ENCODE measurements around the gene PCDHA12. TPM values are rescaled to one million over a fixed set of nuclear protein-coding genes. Genes with fewer than 3 reads are reported as not detected.

Gene PCDHA12
- total RNA-seq, 1 experiment from 2014 or later, result not detected

DNA sequence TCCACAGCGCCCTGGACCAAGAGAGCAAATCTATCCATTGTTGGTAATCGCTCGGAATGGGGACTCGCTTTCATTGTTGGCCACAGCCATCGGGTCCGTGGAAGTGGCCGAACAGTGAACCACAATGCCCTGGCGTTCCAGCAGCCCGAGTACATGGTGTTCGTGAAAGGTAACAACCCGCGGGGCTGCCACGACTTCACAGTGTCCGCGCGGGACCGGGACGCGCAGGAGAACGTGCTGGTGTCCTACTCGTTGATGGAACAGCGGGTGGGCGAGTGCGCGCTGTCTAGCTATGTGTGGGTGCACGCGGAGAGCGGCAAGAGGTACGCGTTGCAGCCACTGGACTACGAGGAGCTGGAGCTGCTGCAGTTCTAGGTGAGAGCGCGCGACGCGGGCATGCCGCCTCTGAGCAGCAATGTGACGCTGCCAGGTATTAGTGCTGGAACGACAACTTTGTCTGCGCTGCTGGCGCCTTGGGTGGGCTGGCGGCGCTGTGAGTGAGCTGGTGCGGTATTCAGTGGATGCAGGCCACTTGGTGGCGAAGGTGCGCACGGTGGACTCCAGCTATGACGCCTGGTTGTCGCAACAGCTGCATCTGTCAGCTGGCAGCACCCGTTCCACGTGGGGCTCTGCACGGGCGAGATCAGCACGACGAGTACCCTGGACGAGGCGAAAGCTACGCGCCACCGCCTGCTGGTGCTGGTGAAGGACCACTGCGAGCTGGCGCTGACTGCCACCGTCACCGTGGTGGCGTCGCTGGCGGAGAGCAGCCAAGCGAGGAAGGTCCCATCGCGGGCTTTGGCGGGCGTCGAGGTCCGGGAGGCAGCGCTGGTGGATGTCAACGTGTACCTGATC, 12.4 kb upstream of the PCDHA12 start:
- Histone ChIP-seq H4K20me1 (ENCODE audit: insufficient read depth) (no peaks in the 10 kb centered on the region), H3K4me2 (ENCODE audit: low read length) (no peak overlapping the region), H3K27ac (ENCODE audit: low read depth, low read length) (no peak overlapping the region), H3K9ac (ENCODE audit: low read length) (no peak overlapping the region), H3K27me3 (ENCODE audit: insufficient read depth, low read length) (no peaks in the 10 kb centered on the region), H3K4me1 (ENCODE audit: control insufficient read depth in 1 of 2, insufficient read depth in 2 of 2, low read length in 2 of 2) (no peaks in the 10 kb centered on the region), H3K36me3 (ENCODE audit: control insufficient read depth in 1 of 2, insufficient read depth in 2 of 2, low read length in 2 of 2) (no peaks in the 10 kb centered on the region), H2AFZ (ENCODE audit: low read depth, low read length, poor library complexity, severe bottlenecking) (no peak overlapping the region), H3K79me2 (ENCODE audit: insufficient read depth, low read length) (no peaks in the 10 kb centered on the region), H3K4me3 (replicated peaks in 1 of 2; ENCODE audit: low read depth in 1 of 2, low read length in 2 of 2) (no peak overlapping the region), H3K9me3 (ENCODE audit: control insufficient read depth in 1 of 2, insufficient read depth in 1 of 2, low read depth in 1 of 2, low read length in 2 of 2) (no peaks in the 10 kb centered on the region; a peak in 1 of 4 replicates), H3K9me2 (ENCODE audit: insufficient read depth) (no peaks in the 10 kb centered on the region)
- TF ChIP-seq SP1 (IDR thresholded peaks at IDR 0.05; ENCODE audit: low read depth) (no peak), EZH2phosphoT487 (IDR thresholded peaks at IDR 0.05; ENCODE audit: borderline replicate concordance) (no peak), SIN3A (IDR thresholded peaks at IDR 0.05; ENCODE audit: low read depth) (no peak), CBX3 (IDR thresholded peaks at IDR 0.05; ENCODE audit: low read depth) (no peak), TCF7L2 (IDR thresholded peaks at IDR 0.05; ENCODE audit: borderline replicate concordance, extremely low read depth, insufficient read depth, insufficient read length) (no peak), RAD21 (IDR thresholded peaks at IDR 0.05; ENCODE audit: low read depth) (no peak), EGR1 (IDR thresholded peaks at IDR 0.05; ENCODE audit: low read depth) (no peak)
- TF ChIP-seq, protein P1, sequence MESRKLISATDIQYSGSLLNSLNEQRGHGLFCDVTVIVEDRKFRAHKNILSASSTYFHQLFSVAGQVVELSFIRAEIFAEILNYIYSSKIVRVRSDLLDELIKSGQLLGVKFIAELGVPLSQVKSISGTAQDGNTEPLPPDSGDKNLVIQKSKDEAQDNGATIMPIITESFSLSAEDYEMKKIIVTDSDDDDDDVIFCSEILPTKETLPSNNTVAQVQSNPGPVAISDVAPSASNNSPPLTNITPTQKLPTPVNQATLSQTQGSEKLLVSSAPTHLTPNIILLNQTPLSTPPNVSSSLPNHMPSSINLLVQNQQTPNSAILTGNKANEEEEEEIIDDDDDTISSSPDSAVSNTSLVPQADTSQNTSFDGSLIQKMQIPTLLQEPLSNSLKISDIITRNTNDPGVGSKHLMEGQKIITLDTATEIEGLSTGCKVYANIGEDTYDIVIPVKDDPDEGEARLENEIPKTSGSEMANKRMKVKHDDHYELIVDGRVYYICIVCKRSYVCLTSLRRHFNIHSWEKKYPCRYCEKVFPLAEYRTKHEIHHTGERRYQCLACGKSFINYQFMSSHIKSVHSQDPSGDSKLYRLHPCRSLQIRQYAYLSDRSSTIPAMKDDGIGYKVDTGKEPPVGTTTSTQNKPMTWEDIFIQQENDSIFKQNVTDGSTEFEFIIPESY (IDR thresholded peaks at IDR 0.05; ENCODE audit: extremely low read depth, insufficient replicate concordance, low read length), result no peak
- TF ChIP-seq, protein P2, sequence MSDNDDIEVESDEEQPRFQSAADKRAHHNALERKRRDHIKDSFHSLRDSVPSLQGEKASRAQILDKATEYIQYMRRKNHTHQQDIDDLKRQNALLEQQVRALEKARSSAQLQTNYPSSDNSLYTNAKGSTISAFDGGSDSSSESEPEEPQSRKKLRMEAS (IDR thresholded peaks at IDR 0.05), result no peak
- DNase-seq (ENCODE audit: low read depth, low spot score) (no peak), ATAC-seq (no peak)
- CTCF ChIA-PET, result no interaction called here
- BruUV-seq (replicated peaks), result no TSS peak
- intact Hi-C loops (cut with micrococcal nuclease), result no loop called here
- POLR2A ChIA-PET, result no interaction called here
- RAD21 ChIA-PET (ENCODE audit: low non-redundant PET in 1 of 2, low total read pairs in 2 of 2, uncharacterized antibody in 2 of 2, unreplicated experiment in 2 of 2), result no interaction called here

Measured in HCT116 (cell line).